Activated T-helper 2 cell treated with anti-CD3 and anti-CD28 coated beads, Interferon-gamma antibody, Interleukin-2, Interleukin-4, amounts not matched to agents 10 μg/mL and 5 μg/mL and 100 μg/mL, durations not matched to agents 14 hours and 24 hours and 36 hours (primary cell): ENCODE measurements around the gene TIMM17A. TPM values are rescaled to one million over a fixed set of nuclear protein-coding genes. Genes with fewer than 3 reads are reported as not detected.
A peak's percentile ranks its signal among the peaks of the same experiment; 100 is the strongest.

ENCODE experiments used
- DNase-seq: peaks from one replicate; pipeline ENCODE4 v3.0.0; 2021; ENCODE audit warnings: low spot score
- H3K27ac Mint-ChIP-seq: one replicate; pipeline ENCODE4 v1.8.0; 2021; ENCODE audit warnings: mixed read lengths
- H3K27me3 Mint-ChIP-seq: one replicate; pipeline ENCODE4 v1.8.0; 2021; ENCODE audit warnings: low read depth, mixed read lengths
- H3K36me3 Mint-ChIP-seq: one replicate; pipeline ENCODE4 v1.8.0; 2021; ENCODE audit warnings: low read depth, mixed read lengths
- H3K4me1 Mint-ChIP-seq: one replicate; pipeline ENCODE4 v1.8.0; 2021; ENCODE audit warnings: low read depth, mixed read lengths
- H3K4me3 Mint-ChIP-seq: one replicate; pipeline ENCODE4 v1.8.0; 2021; ENCODE audit warnings: low read depth, mild to moderate bottlenecking, moderate library complexity, mixed read lengths
- H3K9me3 Mint-ChIP-seq: one replicate; pipeline ENCODE4 v1.8.0; 2021; ENCODE audit warnings: mixed read lengths
- intact Hi-C: fragments of 100-400 bp; cut with micrococcal nuclease; formaldehyde crosslinking; loops from one replicate; pipeline ENCODE4 v1.15.1; 2023
- total RNA-seq: library from RNA; stranded (reverse); gene quantifications from 2 replicates; pipeline ENCODE4 v1.2.3, GENCODE V29; 2022

Gene TIMM17A
- total RNA-seq, result 92.6 and 96.0 TPM in 2 replicates

DNA sequence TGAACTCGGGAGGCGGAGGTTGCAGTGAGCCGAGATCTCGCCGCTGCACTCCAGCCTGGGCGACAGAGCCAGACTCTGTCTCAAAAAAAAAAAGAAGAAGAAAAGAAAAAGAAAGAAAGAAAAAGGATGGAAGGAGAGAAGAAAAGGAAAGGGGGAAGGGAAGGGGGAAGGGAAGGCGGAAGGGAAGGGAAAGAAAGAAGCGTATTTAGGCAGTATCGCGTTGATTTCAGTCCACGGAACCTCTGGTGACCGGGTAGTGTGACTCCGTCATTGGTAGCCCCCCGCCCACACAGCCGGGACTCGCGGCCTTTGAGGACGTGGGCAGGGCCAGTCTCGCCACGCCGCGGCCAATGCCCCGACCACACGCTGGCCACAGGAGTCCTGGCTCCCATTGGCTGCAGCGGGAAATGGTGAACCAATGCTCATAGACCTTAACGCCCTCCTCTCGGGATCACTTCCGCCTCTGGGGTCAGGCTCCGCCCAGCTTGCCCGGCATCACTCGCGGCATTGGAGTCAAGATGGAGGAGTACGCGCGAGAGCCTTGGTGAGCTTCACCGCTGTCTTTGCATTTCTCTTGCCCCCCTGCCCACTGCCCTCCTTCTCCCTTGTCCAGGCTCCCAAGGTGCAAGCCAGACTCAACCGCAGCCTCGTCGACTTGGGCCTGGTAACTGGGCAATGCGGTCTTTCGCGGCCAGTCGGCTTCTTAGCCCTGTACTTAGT is at the start of gene TIMM17A:
Gene TIMM17A, plus strand, starts transcription at position 495 of the 720 bp plus-strand sequence. Its CDS starts 24 bp downstream, at position 519.
- Mint-ChIP-seq H3K36me3 (peaks cover 27% of the 10 kb centered on the region), H3K9me3 (no peaks in the 10 kb centered on the region), H3K4me1 (peaks cover 14% of the 10 kb centered on the region), H3K27me3 (peaks cover 2% of the 10 kb centered on the region), H3K4me3 (peak within 1 kb of the TSS; percentile 99), H3K27ac (peak within 1 kb of the TSS; percentile 96)
- intact Hi-C loops, result loop anchor here (1.0 kb wide), 3 partner anchors 28 to 126 kb away; partner anchors contain the start of gene IPO9
- DNase-seq, result peak; percentile 93

- H3K9me3 Mint-ChIP-seq, result no peaks in the 10 kb centered on the region
- H3K27ac Mint-ChIP-seq, result no peak overlapping the region
- no peaks in the 10 kb centered on the region for H3K27me3 Mint-ChIP-seq
- no peaks in the 10 kb centered on the region for H3K36me3 Mint-ChIP-seq
- H3K4me1 Mint-ChIP-seq, result peaks cover 6% of the 10 kb centered on the region
- H3K4me3 Mint-ChIP-seq, result no peak overlapping the region
- DNase-seq, result no peak
- intact Hi-C loops, result no loop called here
These were observed 49.0 kb upstream of the TIMM17A start for GRCh38 chr1:201906336-201906735.

- Mint-ChIP-seq H3K27me3 (no peaks in the 10 kb centered on the region), H3K27ac (no peak overlapping the region), H3K36me3 (no peaks in the 10 kb centered on the region), H3K4me3 (no peak overlapping the region), H3K9me3 (no peaks in the 10 kb centered on the region), H3K4me1 (peaks cover 6% of the 10 kb centered on the region)
- intact Hi-C loops, result no loop called here
- no peak for DNase-seq
These were observed 47.7 kb upstream of the TIMM17A start for GRCh38 chr1:201907621-201908020.

DNA sequence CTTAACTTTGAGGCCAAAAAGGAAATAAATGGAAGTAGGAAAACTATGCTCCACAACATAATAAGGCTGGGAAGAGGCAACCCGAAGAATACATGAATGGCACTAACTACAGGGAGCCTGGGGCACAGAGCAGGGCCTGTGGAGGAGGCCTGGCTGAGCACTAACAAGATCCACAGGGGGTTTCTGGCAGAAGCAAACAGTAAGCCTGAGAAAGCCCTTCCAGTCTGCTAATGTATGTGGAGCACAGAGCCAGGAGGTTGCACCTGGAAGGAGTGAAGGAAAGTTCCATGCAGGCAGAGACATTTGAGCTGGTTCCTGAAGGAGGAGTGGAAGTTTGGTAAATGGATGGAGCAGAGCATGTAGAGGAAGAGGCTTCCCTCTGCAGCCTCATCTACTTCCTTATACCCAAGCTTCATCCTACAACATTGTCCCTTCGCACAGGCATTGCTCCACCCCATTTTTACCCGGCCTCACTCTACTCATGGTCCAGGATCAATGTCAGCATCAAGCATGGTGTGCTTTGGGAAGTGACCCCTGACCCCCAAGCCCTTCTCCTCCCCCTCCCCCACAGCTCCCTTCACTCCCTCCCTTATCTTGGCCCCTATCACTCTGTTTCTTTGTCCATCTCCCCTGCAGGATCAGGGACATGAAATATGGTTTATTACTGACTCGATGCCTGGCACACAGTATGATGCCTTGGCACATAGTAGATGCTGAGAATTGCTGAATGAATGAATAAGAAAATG is 43.3 kb upstream of the TIMM17A start:
- H3K4me3 Mint-ChIP-seq, result no peak overlapping the region
- no peaks in the 10 kb centered on the region for H3K4me1 Mint-ChIP-seq
- intact Hi-C loops, result no loop called here
- no peaks in the 10 kb centered on the region for H3K9me3 Mint-ChIP-seq
- no peak for DNase-seq
- H3K27ac Mint-ChIP-seq, result no peak overlapping the region
- H3K36me3 Mint-ChIP-seq, result no peaks in the 10 kb centered on the region
- no peaks in the 10 kb centered on the region for H3K27me3 Mint-ChIP-seq

DNA sequence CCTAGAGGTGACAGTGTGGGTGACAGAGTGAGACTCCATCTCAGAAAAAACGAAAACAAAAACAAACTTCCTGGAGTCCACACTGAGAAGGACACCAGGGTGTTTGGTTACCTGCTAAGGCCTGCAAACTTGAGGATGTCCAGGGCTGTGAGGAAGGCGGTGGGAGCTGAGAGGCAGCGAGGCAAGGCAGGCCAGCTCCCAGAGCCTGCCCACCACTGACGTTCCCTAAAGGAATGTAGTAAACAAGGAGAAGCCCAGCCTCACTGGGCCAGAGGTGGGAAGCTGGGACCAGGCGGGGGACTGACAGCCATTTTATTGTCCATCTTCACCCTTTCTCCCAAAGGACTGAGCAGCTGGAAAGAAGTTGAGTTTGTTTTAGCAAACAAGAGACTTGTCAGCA is 42.5 kb upstream of the TIMM17A start:
- Mint-ChIP-seq H3K4me3 (no peak overlapping the region), H3K27ac (no peak overlapping the region), H3K9me3 (no peaks in the 10 kb centered on the region), H3K27me3 (no peaks in the 10 kb centered on the region), H3K4me1 (no peaks in the 10 kb centered on the region), H3K36me3 (no peaks in the 10 kb centered on the region)
- no peak for DNase-seq
- intact Hi-C loops, result no loop called here

DNA sequence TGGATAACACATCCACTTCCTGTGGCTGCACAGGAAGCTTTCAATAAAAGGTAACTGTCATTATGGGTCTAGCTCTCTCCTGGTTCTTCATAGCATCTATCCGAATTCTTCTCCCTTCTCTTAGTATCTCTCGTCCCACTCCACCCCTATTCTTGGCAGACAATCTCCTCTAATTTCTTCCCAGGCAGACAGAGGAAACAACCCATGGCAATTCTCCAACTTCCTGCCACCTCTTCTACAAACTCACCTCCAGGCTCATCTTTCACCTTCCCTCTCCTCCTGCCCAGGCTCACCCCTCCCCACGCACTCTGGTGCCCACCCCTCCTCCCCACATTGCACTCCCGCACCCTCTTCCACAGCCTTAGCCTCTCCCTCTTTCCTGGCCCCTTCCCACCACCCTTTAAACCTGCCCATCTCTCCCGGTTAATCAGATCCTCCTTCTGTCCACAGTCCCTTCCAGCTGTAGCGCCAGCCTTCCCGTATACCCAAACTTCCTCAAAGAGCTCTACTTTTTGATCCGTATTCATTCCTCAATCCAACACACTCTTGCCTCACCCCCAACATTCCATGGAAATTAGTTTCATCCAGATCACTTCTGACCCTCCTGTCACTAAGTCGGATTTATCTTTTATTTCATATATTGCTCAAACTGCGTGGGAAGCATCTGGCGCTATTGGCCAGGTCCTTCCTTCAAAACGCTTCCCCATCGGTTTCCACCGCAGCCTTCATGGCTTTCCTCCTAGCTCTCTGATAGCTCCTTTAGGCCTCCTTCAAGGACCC is 40.7 kb upstream of the TIMM17A start:
- no peak for DNase-seq
- H3K27me3 Mint-ChIP-seq, result peaks cover 7% of the 10 kb centered on the region
- H3K4me3 Mint-ChIP-seq, result no peak overlapping the region
- no peaks in the 10 kb centered on the region for H3K9me3 Mint-ChIP-seq
- intact Hi-C loops, result no loop called here
- no peaks in the 10 kb centered on the region for H3K36me3 Mint-ChIP-seq
- no peak overlapping the region for H3K27ac Mint-ChIP-seq
- no peaks in the 10 kb centered on the region for H3K4me1 Mint-ChIP-seq

DNA sequence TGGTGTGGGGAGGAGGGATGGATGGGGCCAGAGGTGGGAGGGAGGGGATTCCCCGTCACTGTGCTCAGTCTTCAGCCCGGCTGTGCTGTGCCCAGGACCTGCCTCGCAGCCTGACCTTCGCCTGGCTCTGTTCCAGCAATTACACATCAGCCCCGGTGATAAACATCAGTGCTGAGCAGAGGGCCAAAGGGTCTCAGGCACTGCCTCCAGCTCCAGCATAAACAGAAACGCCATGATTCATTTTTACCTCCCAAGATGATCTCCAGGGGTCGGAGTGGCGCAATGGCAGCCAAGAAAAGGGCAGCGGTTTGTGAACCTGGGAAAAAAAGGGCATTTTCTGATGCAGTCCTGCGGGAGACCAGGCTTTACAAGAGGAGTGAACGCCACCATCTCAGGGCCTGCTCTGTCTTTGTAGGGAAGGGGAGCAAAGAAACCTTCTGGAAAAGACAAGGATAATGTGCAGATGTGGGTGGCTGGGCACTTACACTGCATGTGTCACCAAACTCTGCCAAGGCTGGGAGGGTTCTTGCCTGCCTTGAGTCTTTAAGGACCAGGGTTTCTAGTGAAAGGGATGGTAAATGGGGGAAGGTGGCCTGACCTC is 38.6 kb upstream of the TIMM17A start:
- no peaks in the 10 kb centered on the region for H3K36me3 Mint-ChIP-seq
- no peaks in the 10 kb centered on the region for H3K4me1 Mint-ChIP-seq
- no peak overlapping the region for H3K4me3 Mint-ChIP-seq
- DNase-seq, result no peak
- H3K27ac Mint-ChIP-seq, result no peak overlapping the region
- intact Hi-C loops, result no loop called here
- no peaks in the 10 kb centered on the region for H3K9me3 Mint-ChIP-seq
- peaks cover 7% of the 10 kb centered on the region for H3K27me3 Mint-ChIP-seq

- Mint-ChIP-seq H3K27me3 (peaks cover 12% of the 10 kb centered on the region), H3K36me3 (no peaks in the 10 kb centered on the region), H3K4me1 (no peaks in the 10 kb centered on the region), H3K27ac (no peak overlapping the region), H3K9me3 (no peaks in the 10 kb centered on the region), H3K4me3 (no peak overlapping the region)
- no peak for DNase-seq
- intact Hi-C loops, result no loop called here
These were observed 37.8 kb upstream of the TIMM17A start for GRCh38 chr1:201917362-201918033.

DNA sequence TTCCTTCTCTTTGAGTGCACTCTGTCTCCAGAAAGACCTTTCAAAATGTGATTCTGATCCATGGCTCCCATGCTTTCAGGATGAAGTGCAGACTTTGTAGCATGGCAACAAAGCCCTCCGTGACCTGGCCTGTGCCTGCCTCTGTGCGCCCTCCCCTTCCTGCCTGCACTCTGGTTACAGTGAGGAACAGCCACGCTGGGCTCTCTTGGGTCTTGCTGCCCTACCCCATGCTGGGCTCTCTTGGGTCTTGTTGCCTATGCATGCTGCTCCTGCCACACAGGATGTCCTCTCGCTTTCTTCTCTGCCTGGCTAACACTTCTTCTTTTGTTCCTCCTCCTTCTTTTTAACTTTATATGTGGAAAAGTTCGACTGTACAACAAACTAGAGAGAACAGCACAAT is 37.0 kb upstream of the TIMM17A start:
- intact Hi-C loops, result no loop called here
- H3K27ac Mint-ChIP-seq, result no peak overlapping the region
- no peaks in the 10 kb centered on the region for H3K9me3 Mint-ChIP-seq
- no peak for DNase-seq
- H3K36me3 Mint-ChIP-seq, result no peaks in the 10 kb centered on the region
- H3K27me3 Mint-ChIP-seq, result peaks cover 12% of the 10 kb centered on the region
- H3K4me3 Mint-ChIP-seq, result no peak overlapping the region
- no peaks in the 10 kb centered on the region for H3K4me1 Mint-ChIP-seq

- no peaks in the 10 kb centered on the region for H3K9me3 Mint-ChIP-seq
- intact Hi-C loops, result no loop called here
- no peak for DNase-seq
- H3K27ac Mint-ChIP-seq, result no peak overlapping the region
- H3K27me3 Mint-ChIP-seq, result peaks cover 17% of the 10 kb centered on the region
- no peaks in the 10 kb centered on the region for H3K4me1 Mint-ChIP-seq
- no peaks in the 10 kb centered on the region for H3K36me3 Mint-ChIP-seq
- no peak overlapping the region for H3K4me3 Mint-ChIP-seq
These were observed 33.2 kb upstream of the TIMM17A start for GRCh38 chr1:201921952-201922558.

DNA sequence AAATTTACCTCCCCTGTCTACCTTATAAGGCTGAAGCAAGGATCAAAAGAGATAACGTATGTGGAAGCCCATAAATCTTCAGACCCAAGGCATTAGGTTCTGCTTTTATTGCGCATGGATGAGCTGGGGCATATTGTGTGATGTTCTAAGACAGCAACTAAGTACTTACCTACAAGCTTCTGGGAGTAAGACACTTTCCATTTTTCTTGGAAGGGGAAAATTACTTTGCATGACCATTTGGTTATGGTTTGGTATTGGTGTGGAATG is 30.1 kb upstream of the TIMM17A start:
- Mint-ChIP-seq H3K9me3 (no peaks in the 10 kb centered on the region), H3K4me1 (no peaks in the 10 kb centered on the region), H3K27ac (no peak overlapping the region), H3K36me3 (no peaks in the 10 kb centered on the region), H3K27me3 (peaks cover 10% of the 10 kb centered on the region), H3K4me3 (no peak overlapping the region)
- intact Hi-C loops, result no loop called here
- DNase-seq, result no peak

GRCh38 chr1:201925981-201926645 is 29.2 kb upstream of the TIMM17A start:
- Mint-ChIP-seq H3K9me3 (no peaks in the 10 kb centered on the region), H3K27ac (no peak overlapping the region), H3K4me1 (no peaks in the 10 kb centered on the region), H3K27me3 (peaks cover 10% of the 10 kb centered on the region), H3K4me3 (no peak overlapping the region), H3K36me3 (no peaks in the 10 kb centered on the region)
- intact Hi-C loops, result no loop called here
- no peak for DNase-seq
